AG04450 (cell line): ENCODE data around the gene TRAF3. TPM values are rescaled to one million over a fixed set of nuclear protein-coding genes. Genes with fewer than 3 reads are reported as not detected.
"Not testable (repeated sequence)": the region's sequence is repeated elsewhere in the genome, so short reads cannot be mapped to it uniquely, and the experiment has no call there.

Source experiments
- CTCF ChIA-PET: fragments of 300-600, 350-600 bp; formaldehyde crosslinking; extraction: SDS; loops from one replicate; lab custom pipeline; 2022; ENCODE audit warnings: antibody characterized with exemption, inconsistent platforms; lab: Charles Lee
- POLR2A ChIA-PET: fragments of 350-600 bp; formaldehyde crosslinking; extraction: SDS; loops from one replicate; lab custom pipeline; 2021; ENCODE audit warnings: antibody characterized with exemption, inconsistent platforms; lab: Yijun Ruan, JAX
- DNase-seq: peaks from one replicate; pipeline ENCODE4 v3.0.0-alpha.2; 2011; ENCODE audit warnings: low read depth, low spot score
- H3K27ac ChIP-seq: one replicate; pipeline ENCODE4 v1.5.1; 2012; ENCODE audit warnings: low read depth, low read length, control low read depth
- H3K27me3 ChIP-seq: one replicate; pipeline ENCODE4 v1.6.0; 2012; ENCODE audit warnings: low read length; ENCODE audit not compliant: control insufficient read depth, insufficient read depth
- H3K4me3 ChIP-seq: 2 replicates; pipeline ENCODE4 v1.5.1; 2011; ENCODE audit warnings: mild to moderate bottlenecking, low read depth, low read length, control low read depth
- H3K9me3 ChIP-seq: 2 replicates; pipeline ENCODE4 v1.5.1; 2012; ENCODE audit warnings: low read length; ENCODE audit not compliant: control insufficient read depth, insufficient read depth
- polyA plus RNA-seq: library from polyadenylated mRNA; depleted of rRNA; stranded (reverse); fragments of >200 nt; gene quantifications from 2 replicates; pipeline ENCODE4 v1.2.3, GENCODE V29; 2011
- TF ChIP-seq, protein P1 (sequence below): IDR thresholded peaks from 2 replicates; pipeline ENCODE4 v1.5.1; 2011; ENCODE audit warnings: low read depth, low read length, control low read depth, inconsistent platforms

Gene TRAF3
- polyA plus RNA-seq, 1 experiment, result 24.9 TPM

DNA sequence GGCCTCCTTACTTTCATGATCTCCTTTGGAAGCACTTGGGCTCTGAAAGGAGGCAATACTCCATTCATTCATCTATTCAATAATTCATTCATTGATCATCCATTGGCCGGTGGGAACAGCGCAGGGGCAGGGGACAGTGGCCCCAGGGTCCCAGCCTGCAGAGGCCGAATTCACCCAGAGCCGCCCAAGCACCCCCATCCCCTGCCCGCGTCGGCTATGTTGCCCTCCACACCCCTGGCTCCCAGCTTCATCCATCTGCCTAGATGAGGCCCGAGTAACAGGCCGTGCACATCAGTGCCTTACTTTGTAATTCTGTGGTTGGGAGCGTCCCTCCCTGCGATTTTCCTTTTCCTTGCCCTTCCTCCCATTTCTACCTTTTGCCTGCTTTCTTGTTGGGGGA is 148.4 kb downstream of the TRAF3 start:
- CTCF ChIA-PET, result interaction anchor here (2.1 kb wide), 1 partner anchor 151 kb away, joined by 5 read pairs; no protein-coding TSS in a partner anchor
- Histone ChIP-seq H3K27me3 (peaks cover 68% of the 10 kb centered on the region), H3K4me3 (no peak overlapping the region), H3K27ac (no peak overlapping the region), H3K9me3 (peaks cover 14% of the 10 kb centered on the region; the same call in 1 of the 2 replicates)
- DNase-seq, result no peak
- POLR2A ChIA-PET, result no interaction called here
- TF ChIP-seq, protein P1, sequence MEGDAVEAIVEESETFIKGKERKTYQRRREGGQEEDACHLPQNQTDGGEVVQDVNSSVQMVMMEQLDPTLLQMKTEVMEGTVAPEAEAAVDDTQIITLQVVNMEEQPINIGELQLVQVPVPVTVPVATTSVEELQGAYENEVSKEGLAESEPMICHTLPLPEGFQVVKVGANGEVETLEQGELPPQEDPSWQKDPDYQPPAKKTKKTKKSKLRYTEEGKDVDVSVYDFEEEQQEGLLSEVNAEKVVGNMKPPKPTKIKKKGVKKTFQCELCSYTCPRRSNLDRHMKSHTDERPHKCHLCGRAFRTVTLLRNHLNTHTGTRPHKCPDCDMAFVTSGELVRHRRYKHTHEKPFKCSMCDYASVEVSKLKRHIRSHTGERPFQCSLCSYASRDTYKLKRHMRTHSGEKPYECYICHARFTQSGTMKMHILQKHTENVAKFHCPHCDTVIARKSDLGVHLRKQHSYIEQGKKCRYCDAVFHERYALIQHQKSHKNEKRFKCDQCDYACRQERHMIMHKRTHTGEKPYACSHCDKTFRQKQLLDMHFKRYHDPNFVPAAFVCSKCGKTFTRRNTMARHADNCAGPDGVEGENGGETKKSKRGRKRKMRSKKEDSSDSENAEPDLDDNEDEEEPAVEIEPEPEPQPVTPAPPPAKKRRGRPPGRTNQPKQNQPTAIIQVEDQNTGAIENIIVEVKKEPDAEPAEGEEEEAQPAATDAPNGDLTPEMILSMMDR, result no peak

DNA sequence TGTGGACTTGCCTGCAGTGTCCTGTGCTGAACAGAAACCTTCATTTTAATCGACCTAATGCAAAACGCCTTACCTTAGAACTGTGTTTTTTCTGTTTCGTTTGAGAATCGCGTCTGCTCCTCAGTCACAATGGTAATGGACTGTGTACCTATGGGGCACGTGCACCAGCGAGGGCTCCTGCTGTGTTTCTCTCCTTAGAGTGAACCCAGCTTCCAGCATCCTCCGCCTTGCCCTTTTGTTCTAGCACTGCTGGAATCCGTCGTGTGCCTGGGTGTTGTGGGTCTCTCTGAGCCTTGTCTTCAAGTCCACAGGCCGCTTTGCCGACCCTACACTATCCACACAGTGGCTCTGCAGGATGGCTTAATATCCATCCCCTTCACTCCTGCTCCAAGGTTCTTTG is 148.9 kb downstream of the TRAF3 start:
- no peak overlapping the region for H3K4me3 ChIP-seq
- H3K9me3 ChIP-seq, result peaks cover 14% of the 10 kb centered on the region; the same call in 1 of the 2 replicates
- POLR2A ChIA-PET, result no interaction called here
- DNase-seq, result no peak
- TF ChIP-seq, protein P1, result no peak
- peaks cover 70% of the 10 kb centered on the region for H3K27me3 ChIP-seq
- no peak overlapping the region for H3K27ac ChIP-seq
- CTCF ChIA-PET, result no interaction called here

DNA sequence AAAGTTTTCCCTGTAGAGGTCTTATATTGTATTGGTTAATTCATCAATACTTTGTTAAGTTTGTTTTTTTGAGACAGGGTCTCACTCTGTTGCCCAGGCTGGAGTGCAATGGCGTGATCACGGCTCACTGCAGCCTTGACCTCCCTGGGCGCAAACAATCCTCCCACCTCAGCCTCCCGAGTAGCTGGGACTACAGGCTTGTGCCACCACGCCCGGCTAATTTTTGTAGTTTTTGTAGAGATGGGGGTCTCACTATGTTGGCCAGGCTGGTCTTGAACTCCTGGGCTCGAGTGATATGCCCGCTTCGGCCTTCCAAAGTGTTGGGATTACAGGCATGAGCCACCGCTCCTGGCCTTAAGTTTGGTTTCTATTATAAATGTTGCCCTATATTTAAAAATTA is 149.6 kb downstream of the TRAF3 start:
- peaks cover 14% of the 10 kb centered on the region; the same call in 1 of the 2 replicates for H3K9me3 ChIP-seq
- CTCF ChIA-PET, POLR2A ChIA-PET, H3K4me3 ChIP-seq, DNase-seq, H3K27ac ChIP-seq: not testable (repeated sequence)
- H3K27me3 ChIP-seq, result peaks cover 69% of the 10 kb centered on the region

DNA sequence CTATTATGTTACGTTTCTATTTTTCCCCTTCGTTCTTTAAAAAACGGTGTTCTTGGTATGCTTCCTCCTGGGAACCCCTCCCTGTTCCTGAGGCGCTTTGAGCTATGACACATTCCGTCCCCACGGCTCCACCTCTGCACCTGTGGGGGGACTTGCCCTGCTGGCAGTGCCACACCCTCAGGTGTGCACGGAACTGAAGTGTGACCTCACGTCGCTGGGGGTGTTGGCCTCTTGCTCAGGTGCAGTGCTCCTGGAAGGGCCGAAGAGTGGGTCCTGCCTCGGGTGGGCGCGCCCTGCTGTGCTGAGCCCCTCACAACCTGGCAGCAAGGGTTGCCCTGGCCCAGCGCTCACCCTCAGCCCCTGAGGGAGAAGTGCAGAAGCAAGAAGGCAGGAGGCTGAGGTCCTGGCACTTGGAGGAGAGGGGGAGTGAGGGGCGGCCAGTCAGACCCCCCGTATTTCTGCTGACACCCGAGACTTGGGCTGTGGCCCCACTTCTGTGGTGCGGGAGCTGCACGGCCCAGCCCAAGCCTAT is 150.2 kb downstream of the TRAF3 start:
- ChIA-PET POLR2A (no interaction called here), CTCF (interaction anchor here (1.1 kb wide), 1 partner anchor 233 kb away, joined by 5 read pairs; no protein-coding TSS in a partner anchor)
- no peak for DNase-seq

DNA sequence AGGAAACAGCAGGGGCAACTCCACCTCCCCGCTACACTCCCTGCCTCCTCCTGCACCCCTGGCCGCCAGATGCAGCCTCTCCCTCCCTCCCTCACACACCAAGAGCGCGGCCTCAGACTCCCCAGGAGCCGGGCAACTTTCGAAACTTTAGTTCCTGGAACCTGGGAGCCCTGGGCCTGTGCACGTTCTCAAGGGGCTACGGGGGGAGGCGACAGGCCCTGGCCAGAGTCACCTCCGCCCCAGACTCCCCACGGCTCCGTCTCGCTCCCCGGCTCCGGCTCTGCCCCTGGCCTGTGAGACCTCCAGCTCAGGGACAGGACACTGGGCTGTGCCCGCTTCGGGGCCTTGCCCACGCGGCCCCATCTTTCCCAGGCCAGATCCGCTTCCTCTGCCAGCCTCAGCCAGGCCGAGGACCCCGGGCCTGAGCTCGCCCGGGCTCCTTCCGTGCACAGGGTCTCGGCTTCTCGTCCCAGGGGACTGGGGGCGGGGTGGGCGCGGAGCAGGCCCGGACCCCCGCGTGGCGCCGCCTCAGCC is 150.7 kb downstream of the TRAF3 start:
- ChIA-PET CTCF (interaction anchor here (1.1 kb wide), 1 partner anchor 234 kb away, joined by 5 read pairs; no protein-coding TSS in a partner anchor), POLR2A (no interaction called here)
- Histone ChIP-seq H3K27me3 (peaks cover 58% of the 10 kb centered on the region), H3K9me3 (peaks cover 11% of the 10 kb centered on the region; the same call in 1 of the 2 replicates), H3K27ac (no peak overlapping the region), H3K4me3 (peak overlapping the region; percentile 51; the same call in 1 of the 2 replicates)
- TF ChIP-seq, protein P1, result no peak
- no peak for DNase-seq

More for the DNA sequence above, 150.2 kb downstream of the TRAF3 start:
- H3K9me3 ChIP-seq, result peaks cover 11% of the 10 kb centered on the region; the same call in 1 of the 2 replicates
- H3K27ac ChIP-seq, result no peak overlapping the region
- peaks cover 64% of the 10 kb centered on the region for H3K27me3 ChIP-seq
- TF ChIP-seq, protein P1, result no peak
- H3K4me3 ChIP-seq, result no peak overlapping the region
